Vagina (tissue), 2 donors: ENCODE data around the gene TAAR2.

Experiments
- CTCF ChIP-seq, 3 experiments: fragments of 450-650 bp in 2 of 3; fragments of 200-600 bp in 1 of 3; sonication (generic) in 1 of 3; IDR thresholded peaks; one replicate each; pipeline ENCODE4 v1.5.1; 2017 to 2019; ENCODE audit warnings: antibody characterized with exemption in 3 of 3, mild to moderate bottlenecking in 2 of 3, moderate library complexity in 2 of 3
- POLR2AphosphoS5 ChIP-seq, 2 donors: sonication (generic); formaldehyde crosslinking; IDR thresholded peaks; one replicate each; pipeline ENCODE4 v1.9.0; 2017; ENCODE audit warnings: antibody characterized with exemption in 2 of 2, mild to moderate bottlenecking in 2 of 2, low read depth in 1 of 2; ENCODE audit not compliant: insufficient read depth in 1 of 2

DNA sequence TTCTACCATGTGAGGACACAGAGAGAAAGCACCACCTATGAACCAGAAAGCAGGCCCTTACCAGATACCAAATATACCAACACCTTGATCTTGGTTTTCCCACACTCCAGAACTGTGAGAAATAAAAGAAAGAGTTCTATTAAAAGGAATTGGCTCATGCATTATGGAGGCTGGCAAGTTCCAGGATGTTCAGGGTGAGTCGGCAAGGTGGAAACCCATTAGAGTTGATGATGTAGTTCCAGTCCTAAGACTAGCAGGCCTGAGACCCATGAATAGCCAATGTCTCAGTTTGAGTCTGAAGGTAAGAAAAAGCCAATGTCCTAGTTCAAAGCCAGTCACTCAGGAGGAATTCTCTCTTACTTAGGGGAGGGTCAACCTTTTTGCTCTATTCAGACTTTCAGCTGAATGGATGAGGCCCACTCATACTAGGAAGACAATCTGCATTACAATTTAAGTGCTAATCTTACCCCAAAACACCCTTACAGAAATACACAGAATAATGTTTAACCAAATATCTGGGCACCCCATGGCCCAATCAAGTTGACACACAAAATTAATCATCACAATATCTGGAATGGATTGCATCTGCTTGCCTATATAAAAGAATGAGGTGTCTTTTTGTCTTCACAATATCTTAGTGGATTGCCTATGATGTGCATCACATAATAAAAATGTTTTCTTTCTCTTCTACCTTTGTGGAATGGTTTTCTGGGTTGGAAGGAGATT is 40.4 kb upstream of the TAAR2 start:
- no peak for TF ChIP-seq CTCF (IDR thresholded peaks at IDR 0.05)
- no peak for TF ChIP-seq POLR2AphosphoS5 (IDR thresholded peaks at IDR 0.05; ENCODE audit: insufficient read depth in 1 of 2, low read depth in 1 of 2)
